Urinary bladder (tissue), 4 donors: Measurements from ENCODE around the gene AVP. TPM values are rescaled to one million over a fixed set of nuclear protein-coding genes. Genes with fewer than 3 reads are reported as not detected.
A peak's percentile ranks its signal among the peaks of the same experiment; 100 is the strongest.

ENCODE experiments used
- DNase-seq: peaks from one replicate; pipeline ENCODE4 v3.0.0-alpha.2; 2015; ENCODE audit errors: extremely low spot score
- H3K27ac ChIP-seq: one replicate; pipeline ENCODE4 v1.5.1; 2013; ENCODE audit warnings: low read depth, mild to moderate bottlenecking, moderate library complexity
- H3K36me3 ChIP-seq: one replicate; pipeline ENCODE4 v1.6.1; 2013; ENCODE audit warnings: mild to moderate bottlenecking, moderate library complexity; ENCODE audit not compliant: insufficient read depth
- H3K4me1 ChIP-seq: one replicate; pipeline ENCODE4 v1.6.1; 2013; ENCODE audit warnings: mild to moderate bottlenecking, moderate library complexity; ENCODE audit not compliant: insufficient read depth
- H3K4me3 ChIP-seq: one replicate; pipeline ENCODE4 v1.5.1; 2013; ENCODE audit warnings: low read depth, low read length
- WGBS: extraction: QIAGEN DNeasy Blood & Tissue Kit; methylation state at CpG from one replicate; pipeline ENCODE4 v1.1.7; 2013; 5-methylcytosine and 5-hydroxymethylcytosine counted together
- polyA plus RNA-seq: library from polyadenylated mRNA; stranded (reverse); fragments of 200-250 nt; gene quantifications from one replicate; pipeline ENCODE4 v1.2.3, GENCODE V29; 2013
- total RNA-seq: library from RNA; depleted of rRNA; stranded (reverse); fragments of >200 nt; gene quantifications from one replicate; pipeline ENCODE4 v1.2.3, GENCODE V29; 2014
- donor health status: healthy with polysubstance abuse.
- donor health status: healthy.

The AVP gene
- total and polyA plus RNA-seq, 2 donors = not detected

DNA sequence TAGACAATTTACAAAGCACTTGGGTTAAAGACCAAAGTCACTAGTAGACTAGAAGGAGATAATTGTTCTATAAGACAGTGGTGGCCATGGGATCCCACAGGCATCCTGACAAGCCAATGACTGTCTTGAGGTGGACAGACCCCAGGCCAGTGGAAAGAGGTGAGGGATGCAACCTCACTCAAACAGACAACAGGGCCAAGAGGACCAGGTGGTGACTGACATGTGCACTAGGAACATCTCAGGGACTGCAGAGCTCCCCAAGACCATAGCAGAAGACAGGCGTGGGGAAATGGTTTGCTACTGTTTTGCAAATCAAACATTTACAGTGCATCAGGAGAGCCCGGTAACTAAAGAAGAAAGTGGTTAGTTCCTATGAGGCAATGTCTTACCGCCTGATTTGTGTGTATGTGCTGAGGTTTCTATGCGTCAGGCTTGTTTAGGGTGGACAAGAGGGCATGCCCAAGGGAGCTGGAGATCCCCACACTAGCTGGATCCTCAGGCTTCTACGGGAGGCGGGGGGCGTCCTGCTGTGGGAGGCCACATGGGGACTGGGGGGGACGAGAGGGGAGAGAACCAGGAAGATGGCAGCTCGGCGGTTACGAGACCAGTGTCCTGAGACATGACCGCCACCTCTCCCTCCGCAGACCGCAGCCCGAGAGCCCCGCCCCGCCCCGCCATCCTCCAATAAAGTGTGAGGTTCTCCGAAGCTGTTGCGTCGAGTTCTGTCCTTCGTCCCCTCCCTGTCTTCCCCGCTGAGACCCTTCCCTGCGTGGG is 39.3 kb downstream of the AVP start:
- WGBS = 2% methylated on average over 24 of the region's 24 CpGs

GRCh38 chr20:3044336-3044965 is 40.1 kb downstream of the AVP start:
- H3K36me3 ChIP-seq = peaks cover 3% of the 10 kb centered on the region
- no peak overlapping the region for H3K27ac ChIP-seq
- WGBS = 89% methylated on average over 8 of the region's 8 CpGs
- H3K4me3 ChIP-seq = no peak overlapping the region
- DNase-seq = no peak
- H3K4me1 ChIP-seq = no peaks in the 10 kb centered on the region

More for the DNA sequence above, 39.3 kb downstream of the AVP start:
- no peak for DNase-seq
- peaks cover 3% of the 10 kb centered on the region for H3K36me3 ChIP-seq
- H3K4me1 ChIP-seq = no peaks in the 10 kb centered on the region
- H3K4me3 ChIP-seq = peak overlapping the region; percentile 93
- H3K27ac ChIP-seq = peak overlapping the region; percentile 94

- Histone ChIP-seq H3K4me1 (no peaks in the 10 kb centered on the region), H3K27ac (no peak within 1 kb of the TSS), H3K4me3 (no peak within 1 kb of the TSS), H3K36me3 (peaks cover under 1% of the 10 kb centered on the region)
- no peak for DNase-seq
- WGBS = 77% methylated on average over 3 of the region's 3 CpGs
Observed at GRCh38 chr20:3043322-3043721, 41.2 kb downstream of the AVP start, which contains the start of gene GNRH2. Gene GNRH2 (plus strand): TSS chr20:3043622. CDS start chr20:3044415, 793 bp downstream.

GRCh38 chr20:3042625-3043024 is 41.9 kb downstream of the AVP start:
- no peak overlapping the region for H3K4me3 ChIP-seq
- no peak for DNase-seq
- H3K36me3 ChIP-seq = no peaks in the 10 kb centered on the region
- 67% methylated on average over 5 of the region's 5 CpGs for WGBS
- H3K4me1 ChIP-seq = no peaks in the 10 kb centered on the region
- no peak overlapping the region for H3K27ac ChIP-seq

- Histone ChIP-seq H3K36me3 (peaks cover 2% of the 10 kb centered on the region), H3K4me1 (no peaks in the 10 kb centered on the region), H3K27ac (peak overlapping the region; percentile 69), H3K4me3 (no peak overlapping the region)
- no peak for DNase-seq
- 40% methylated on average over 10 of the region's 10 CpGs for WGBS
Observed at GRCh38 chr20:3041854-3042409, 42.6 kb downstream of the AVP start.

DNA sequence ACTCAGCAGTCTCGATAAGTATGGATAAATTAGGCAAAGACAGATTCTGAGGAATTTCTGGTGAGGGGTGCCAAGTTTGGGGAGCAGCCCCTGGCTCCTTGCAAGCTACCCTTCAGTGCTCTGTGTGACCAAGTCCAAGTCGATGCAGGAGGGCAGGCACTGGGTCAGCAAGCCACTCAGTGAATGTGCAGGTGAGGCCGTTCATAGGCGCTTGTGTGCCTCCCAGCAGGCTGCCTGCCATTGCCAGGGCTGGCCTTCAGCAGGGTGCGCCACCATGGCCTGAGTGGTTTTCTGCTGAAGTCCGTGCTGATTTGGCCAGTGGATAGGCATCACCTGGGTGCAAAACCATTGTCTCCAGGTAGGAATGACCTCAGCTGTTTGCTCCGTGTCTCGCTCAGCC is 44.4 kb downstream of the AVP start:
- WGBS = 92% methylated on average over 8 of the region's 8 CpGs
- no peak overlapping the region for H3K4me3 ChIP-seq
- H3K27ac ChIP-seq = no peak overlapping the region
- DNase-seq = no peak
- peaks cover 2% of the 10 kb centered on the region for H3K36me3 ChIP-seq
- no peaks in the 10 kb centered on the region for H3K4me1 ChIP-seq

DNA sequence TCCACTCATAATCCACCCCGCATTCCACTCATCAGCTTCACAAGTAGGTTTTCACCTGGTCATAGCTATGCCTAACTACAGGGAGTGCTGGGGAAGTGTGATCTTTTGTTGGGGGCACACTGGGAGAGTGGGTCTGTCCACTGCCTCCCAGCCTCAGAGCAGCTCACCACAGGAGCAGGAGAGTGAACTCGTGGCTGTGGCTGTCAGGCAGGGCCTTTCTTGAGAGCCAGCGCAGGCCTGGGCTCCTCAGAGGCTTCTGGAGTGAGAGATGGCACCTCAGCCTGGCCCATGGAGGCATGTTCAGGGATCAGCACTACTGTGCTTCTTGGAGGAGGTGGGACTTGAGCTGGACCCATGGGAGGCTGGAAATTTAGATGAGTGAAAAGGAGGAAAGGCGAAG is 45.1 kb downstream of the AVP start:
- 76% methylated on average over 4 of the region's 4 CpGs for WGBS
- H3K27ac ChIP-seq = no peak overlapping the region
- H3K36me3 ChIP-seq = peaks cover 2% of the 10 kb centered on the region

DNA sequence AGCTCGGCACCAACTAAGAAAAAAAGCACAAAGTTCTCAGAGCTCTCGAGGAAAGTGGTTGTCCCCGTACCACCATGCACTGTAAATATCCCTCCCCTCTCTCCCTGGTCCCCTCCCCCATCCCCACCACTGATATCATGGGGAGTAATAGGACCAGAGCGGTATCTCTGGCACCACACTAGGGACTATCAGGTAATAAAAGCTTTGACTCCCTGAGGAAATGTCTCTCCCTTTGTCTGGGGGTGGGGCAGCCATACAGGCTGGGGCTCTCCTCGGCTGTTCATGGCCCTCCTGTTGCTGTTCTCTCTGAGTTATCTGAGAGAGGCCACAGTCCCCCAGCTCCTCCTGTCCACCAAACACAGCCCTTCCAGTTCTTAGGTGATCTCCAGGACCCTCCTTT is 46.1 kb downstream of the AVP start:
- H3K27ac ChIP-seq = no peak overlapping the region
- no peak overlapping the region for H3K4me3 ChIP-seq
- no peaks in the 10 kb centered on the region for H3K4me1 ChIP-seq
- WGBS = 69% methylated on average over 5 of the region's 5 CpGs
- peaks cover 2% of the 10 kb centered on the region for H3K36me3 ChIP-seq
- DNase-seq = no peak

More for the DNA sequence above, 45.1 kb downstream of the AVP start:
- H3K4me1 ChIP-seq = no peaks in the 10 kb centered on the region
- no peak overlapping the region for H3K4me3 ChIP-seq
- no peak for DNase-seq

- H3K4me3 ChIP-seq = no peak overlapping the region
- DNase-seq = no peak
- no peak overlapping the region for H3K27ac ChIP-seq
- WGBS = 82% methylated on average over 3 of the region's 3 CpGs
- H3K4me1 ChIP-seq = no peaks in the 10 kb centered on the region
- peaks cover 2% of the 10 kb centered on the region for H3K36me3 ChIP-seq
Observed at GRCh38 chr20:3037654-3038053, 46.9 kb downstream of the AVP start.

- Histone ChIP-seq H3K36me3 (peaks cover 2% of the 10 kb centered on the region), H3K27ac (no peak overlapping the region), H3K4me1 (no peaks in the 10 kb centered on the region), H3K4me3 (no peak overlapping the region)
- DNase-seq = no peak
- 85% methylated on average over 8 of the region's 8 CpGs for WGBS
Observed at GRCh38 chr20:3032624-3033023, 51.9 kb downstream of the AVP start.

Other genes with a start within 250 kb of the AVP start
- gene PCED1A, start 244.1 kb downstream of the AVP start, total RNA-seq = 16.6 TPM
- gene PCED1A, start 244.1 kb downstream of the AVP start, polyA plus RNA-seq = 29.8 TPM
- 22.2 TPM for gene VPS16, start 244.0 kb downstream of the AVP start, total RNA-seq
- gene VPS16, start 244.0 kb downstream of the AVP start, polyA plus RNA-seq = 33.2 TPM
- 139 TPM for gene PTPRA, start 211.2 kb downstream of the AVP start, total RNA-seq
- gene PTPRA, start 211.2 kb downstream of the AVP start, polyA plus RNA-seq = 52.6 TPM
- gene GNRH2, start 41.1 kb downstream of the AVP start, total RNA-seq = not detected
- gene GNRH2, start 41.1 kb downstream of the AVP start, polyA plus RNA-seq = not detected
- gene MRPS26, start 38.7 kb downstream of the AVP start, total RNA-seq = 18.3 TPM
- 97.4 TPM for gene MRPS26, start 38.7 kb downstream of the AVP start, polyA plus RNA-seq
- gene OXT, start 13.1 kb downstream of the AVP start, total RNA-seq = not detected
- 0.48 TPM for gene OXT, start 13.1 kb downstream of the AVP start, polyA plus RNA-seq
- 12.4 TPM for gene FASTKD5, start 75.1 kb upstream of the AVP start, total RNA-seq
- gene FASTKD5, start 75.1 kb upstream of the AVP start, polyA plus RNA-seq = 11.5 TPM
- gene UBOX5, start 75.1 kb upstream of the AVP start, total RNA-seq = 3.2 TPM
- 7.5 TPM for gene UBOX5, start 75.1 kb upstream of the AVP start, polyA plus RNA-seq
- gene LZTS3, start 88.8 kb upstream of the AVP start, total RNA-seq = 3.1 TPM
- gene LZTS3, start 88.8 kb upstream of the AVP start, polyA plus RNA-seq = 10.4 TPM
- 14.8 TPM for gene DDRGK1, start 120.0 kb upstream of the AVP start, total RNA-seq
- 76.3 TPM for gene DDRGK1, start 120.0 kb upstream of the AVP start, polyA plus RNA-seq
- gene ITPA, start 124.8 kb upstream of the AVP start, total RNA-seq = 17.0 TPM
- 40.8 TPM for gene ITPA, start 124.8 kb upstream of the AVP start, polyA plus RNA-seq
- gene SLC4A11, start 154.5 kb upstream of the AVP start, total RNA-seq = 0.37 TPM
- 1.8 TPM for gene SLC4A11, start 154.5 kb upstream of the AVP start, polyA plus RNA-seq